Stimulated activated CD4-positive, alpha-beta T cell treated with anti-CD3 and anti-CD28 coated beads, TNF-alpha, amount 100 ng/mL, for 1 hour (primary cell): ENCODE measurements around the gene NCLN.
"Not testable (repeated sequence)": the region's sequence is repeated elsewhere in the genome, so short reads cannot be mapped to it uniquely, and the experiment has no call there.

Experiments used
- DNase-seq, 3 donors: peaks; one replicate each; pipeline ENCODE4 v3.0.0-alpha.2; 2020; ENCODE audit warnings: low read depth in 3 of 3, low spot score in 1 of 3

NCLN gene

GRCh38 chr19:3196064-3196932 lies 10.6 kb downstream of the NCLN start:
- no peak for DNase-seq

DNA sequence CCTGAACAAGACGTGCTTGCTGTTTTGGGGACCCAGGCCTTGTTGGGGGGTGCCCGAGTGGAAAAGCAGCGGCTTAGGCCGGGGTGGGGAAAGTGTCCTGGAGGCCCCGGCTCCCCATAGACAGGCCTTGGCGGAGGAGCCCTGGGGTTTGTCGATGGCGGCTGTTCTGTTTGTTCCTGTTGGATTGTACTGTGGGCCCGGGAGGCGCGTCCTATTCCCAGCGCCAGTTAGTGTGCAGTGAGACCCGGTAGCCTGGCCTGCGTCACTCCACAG lies 11.1 kb downstream of the NCLN start:
- no peak for DNase-seq

DNA sequence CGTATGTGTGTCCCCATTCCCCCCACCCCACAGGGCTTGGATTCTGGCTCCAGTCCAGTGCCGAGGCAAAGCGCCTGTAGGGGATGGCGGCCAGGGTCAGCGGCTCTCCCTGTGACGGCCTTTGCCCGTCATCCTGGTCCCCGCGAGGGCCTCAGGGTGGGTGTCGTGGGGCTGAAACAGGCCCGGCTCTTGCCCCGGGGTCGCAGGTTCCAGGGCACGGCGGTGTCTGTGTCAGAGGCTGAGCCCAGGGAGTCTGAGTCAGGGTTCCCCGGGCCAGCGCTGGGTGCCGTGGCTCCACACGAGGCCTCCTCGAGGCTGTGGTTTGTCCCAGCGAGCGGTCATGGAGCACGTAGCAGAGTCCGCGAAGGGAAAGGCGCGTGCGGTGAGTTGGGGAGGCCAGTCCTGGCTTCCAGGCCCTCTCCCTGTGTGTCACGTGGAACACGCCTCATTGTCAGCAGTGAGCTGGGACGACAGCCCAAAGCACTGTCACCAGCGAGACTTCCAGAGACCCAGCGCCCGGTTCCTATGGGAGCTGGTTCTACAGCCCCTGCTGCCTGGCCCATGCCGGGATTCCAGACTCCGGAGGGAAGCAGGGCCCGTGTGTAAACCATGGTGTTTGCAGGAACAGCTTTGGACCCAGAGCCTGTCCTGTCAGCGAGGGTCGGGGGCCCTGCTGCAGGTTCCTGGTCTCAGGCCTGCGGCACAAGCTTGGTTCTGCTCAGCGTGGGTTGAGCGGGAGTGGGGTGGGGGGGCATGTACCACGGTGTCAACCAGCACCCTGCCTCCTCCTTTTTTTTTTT lies 13.4 kb downstream of the NCLN start:
- DNase-seq = no peak

- no peak for DNase-seq
Observed at GRCh38 chr19:3201072-3201700, 15.5 kb downstream of the NCLN start.

GRCh38 chr19:3201911-3202310 lies 16.2 kb downstream of the NCLN start:
- no peak for DNase-seq

DNA sequence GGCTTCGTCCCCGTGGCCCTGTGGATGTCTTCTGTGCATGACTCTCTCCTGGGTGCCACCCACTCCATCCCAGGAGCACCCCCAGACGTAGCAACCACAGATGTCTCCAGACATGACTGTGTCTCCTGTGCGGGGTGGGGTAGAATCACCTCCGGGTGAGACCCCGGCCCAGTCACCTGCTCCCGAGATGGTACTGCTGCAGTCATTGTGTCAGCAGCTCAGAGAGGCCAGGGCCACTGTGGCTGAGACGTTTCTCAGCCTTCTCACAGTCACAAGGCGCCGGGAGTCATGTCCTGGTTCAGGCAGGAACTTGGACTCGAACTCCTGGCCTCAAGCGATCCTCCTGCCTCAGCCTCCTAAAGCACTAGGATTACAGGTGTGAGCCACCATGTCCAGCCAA lies 16.6 kb downstream of the NCLN start:
- no peak for DNase-seq

GRCh38 chr19:3202895-3203294 lies 17.2 kb downstream of the NCLN start:
- not testable (repeated sequence) for DNase-seq

GRCh38 chr19:3203805-3204645 lies 18.3 kb downstream of the NCLN start:
- DNase-seq = no peak

DNA sequence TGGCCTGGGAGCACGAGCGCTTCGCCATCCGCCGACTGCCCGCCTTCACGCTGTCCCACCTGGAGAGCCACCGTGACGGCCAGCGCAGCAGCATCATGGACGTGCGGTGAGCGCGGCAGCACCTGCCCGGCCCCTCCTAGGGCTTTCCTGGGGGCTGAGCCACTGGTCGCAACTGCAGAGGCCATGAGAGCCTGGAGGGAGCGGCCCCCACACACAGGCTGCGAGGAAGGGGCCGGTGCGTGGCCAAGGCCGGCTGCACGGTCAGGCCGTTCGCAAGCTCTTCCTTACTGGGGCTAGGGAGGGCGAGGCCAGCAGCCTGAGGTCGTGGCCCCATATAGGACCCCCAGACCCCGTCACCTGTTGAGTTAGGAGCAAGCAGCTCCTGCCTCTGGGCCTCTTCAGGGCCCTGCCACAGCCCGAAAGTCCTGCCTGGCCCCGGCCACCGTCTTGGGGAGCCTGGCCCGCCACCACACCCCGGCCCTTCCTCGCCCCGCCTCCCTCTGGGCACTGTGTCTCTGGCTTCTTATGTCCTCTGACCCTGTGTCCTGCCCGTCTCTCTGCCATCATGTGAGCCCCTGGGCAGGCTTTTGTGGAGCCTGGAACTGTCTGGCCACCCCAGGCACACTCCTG lies 19.0 kb downstream of the NCLN start:
- no peak for DNase-seq

DNA sequence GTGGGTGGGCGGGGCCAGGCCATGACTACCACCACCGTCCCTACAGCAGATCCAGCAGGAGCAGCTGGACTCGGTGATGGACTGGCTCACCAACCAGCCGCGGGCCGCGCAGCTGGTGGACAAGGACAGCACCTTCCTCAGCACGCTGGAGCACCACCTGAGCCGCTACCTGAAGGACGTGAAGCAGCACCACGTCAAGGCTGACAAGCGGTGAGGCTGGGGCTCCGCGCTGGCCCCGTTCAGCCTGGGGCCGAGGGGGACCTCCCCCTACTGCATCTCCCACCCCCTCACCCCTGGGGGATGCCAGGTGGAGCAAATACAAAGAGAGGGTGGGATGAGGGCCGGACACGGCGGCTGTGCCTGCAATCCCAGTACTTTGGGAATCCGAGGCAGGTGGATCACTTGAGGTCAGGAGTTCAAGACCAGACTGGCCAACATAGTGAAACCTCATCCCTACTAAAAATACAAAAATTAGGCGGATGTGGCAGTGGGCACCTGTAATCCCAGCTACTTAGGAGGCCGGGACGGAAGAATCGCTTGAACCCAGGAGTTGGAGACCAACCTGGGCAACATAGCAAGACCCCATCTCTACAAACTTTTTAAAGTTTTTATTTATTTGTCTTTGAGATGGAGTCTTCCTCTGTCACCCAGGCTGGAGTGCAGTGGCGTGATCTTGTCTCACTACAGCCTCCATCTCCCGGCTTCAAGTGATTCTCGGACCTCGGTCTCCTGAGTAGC lies 20.7 kb downstream of the NCLN start:
- no peak for DNase-seq

- DNase-seq = no peak
Observed at GRCh38 chr19:3207461-3208242, 21.9 kb downstream of the NCLN start.

- DNase-seq = no peak
Observed at GRCh38 chr19:3208317-3209207, 22.8 kb downstream of the NCLN start.

DNA sequence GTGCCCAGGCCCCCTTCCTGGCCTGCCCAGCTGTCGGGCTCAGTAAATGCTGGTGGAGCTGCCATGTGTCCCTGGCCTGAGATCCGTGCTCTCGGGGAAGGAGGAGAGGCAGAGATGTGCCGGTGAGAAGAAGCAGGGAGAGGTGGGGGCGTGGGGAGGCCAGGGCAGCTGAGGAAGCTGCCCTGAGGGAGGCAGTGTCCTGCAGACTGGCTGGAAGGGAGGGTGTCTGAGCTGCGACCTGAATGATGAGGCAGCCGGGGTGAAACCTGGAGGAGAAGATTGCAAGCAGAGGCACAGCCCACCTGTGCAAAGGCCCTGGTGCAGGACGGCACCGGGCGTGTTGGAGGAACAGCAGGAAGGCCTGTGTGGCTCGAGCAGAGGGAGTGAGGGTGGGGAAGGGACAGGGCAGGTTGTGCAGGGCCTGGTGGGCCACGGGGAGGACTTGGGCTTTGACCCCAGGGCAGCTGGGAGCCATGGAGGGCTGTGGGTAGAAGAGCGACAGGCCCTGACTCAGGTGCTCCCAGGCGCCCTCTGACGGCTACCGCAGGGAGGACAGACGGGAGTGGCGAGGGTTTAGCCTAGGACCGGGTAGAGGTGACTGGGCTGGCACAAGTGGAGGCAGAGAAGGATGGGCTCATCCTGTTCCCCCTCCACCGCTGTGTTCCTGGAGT lies 24.8 kb downstream of the NCLN start:
- DNase-seq = peak; percentile 12 to 66 (median 22)

- no peak for DNase-seq
Observed at GRCh38 chr19:3211191-3211590, 25.5 kb downstream of the NCLN start.

DNA sequence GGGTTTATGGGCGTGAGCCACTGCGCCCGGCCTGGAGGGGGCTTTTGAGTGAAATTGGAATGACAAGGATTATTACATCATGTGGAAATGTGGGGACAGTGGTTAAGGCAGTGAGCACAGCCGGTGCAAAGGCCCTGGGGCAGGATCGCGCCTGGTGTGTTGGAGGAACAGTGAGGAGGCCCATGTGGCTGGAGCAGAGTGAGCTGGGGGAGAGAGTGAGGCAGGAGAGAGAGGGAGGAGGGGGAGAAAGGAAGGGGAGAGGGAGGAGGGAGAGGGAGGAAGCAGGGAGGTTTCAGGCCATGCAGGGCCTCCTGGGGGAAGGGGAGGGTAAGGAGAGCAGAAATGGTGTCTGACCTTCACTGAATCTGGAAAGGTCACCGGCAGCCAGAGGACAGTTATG lies 27.4 kb downstream of the NCLN start:
- no peak for DNase-seq

DNA sequence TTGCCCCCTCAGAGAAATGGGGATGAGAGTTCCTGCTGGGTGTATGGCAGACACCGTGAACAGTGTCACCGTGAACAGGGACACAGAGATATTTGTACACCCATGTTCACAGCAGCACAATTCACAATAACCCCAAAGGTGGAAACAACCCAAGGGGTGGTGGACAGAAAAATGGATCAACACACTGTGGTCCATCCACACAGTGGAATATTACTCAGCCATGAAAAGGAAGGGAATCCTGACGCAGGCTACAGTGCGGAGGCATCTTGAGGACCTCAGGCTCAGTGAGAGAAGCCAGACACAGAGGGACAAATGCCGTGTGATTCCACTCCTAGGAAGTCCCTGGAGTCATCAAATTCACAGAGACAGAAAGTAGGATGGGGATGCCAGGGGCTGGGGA lies 31.1 kb downstream of the NCLN start:
- no peak for DNase-seq

- no peak for DNase-seq
Observed at GRCh38 chr19:3220576-3220975, 34.8 kb downstream of the NCLN start.

DNA sequence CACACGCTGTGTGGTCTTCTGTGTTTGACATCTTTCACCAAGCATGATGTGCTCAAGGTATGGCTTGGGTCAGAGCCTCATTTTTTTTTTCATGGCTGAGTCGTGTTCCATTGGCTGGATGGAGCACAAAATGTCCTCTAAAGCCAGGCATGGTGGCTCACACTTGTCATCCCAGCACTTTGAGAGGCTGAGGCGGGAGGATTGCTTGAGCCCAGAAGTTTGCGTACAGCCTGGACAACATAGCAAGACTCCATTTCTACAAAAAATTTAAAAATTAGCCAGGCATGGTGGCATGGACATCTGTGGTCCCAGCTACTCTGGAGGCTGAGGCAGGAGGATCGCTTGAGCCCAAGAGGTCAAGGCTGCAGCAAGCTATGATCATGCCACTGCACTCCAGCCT lies 35.8 kb downstream of the NCLN start:
- not testable (repeated sequence) for DNase-seq
